ENCODE measurements around the gene METTL16.

Gene METTL16

GRCh38 chr17:2393954-2394749 lies 117.5 kb downstream of the METTL16 start:
- no peak for DNase-seq

- peak; percentile 90 for DNase-seq
Observed at GRCh38 chr17:2393174-2393953, 118.3 kb downstream of the METTL16 start.

GRCh38 chr17:2392252-2393173 lies 119.2 kb downstream of the METTL16 start:
- peak; percentile 95 for DNase-seq

- no peak for DNase-seq
Observed at GRCh38 chr17:2391597-2392251, 120.0 kb downstream of the METTL16 start.

GRCh38 chr17:2390199-2390836 lies 121.4 kb downstream of the METTL16 start:
- no peak for DNase-seq

- DNase-seq, result peak; percentile 26
Observed at GRCh38 chr17:2388683-2389055, 123.0 kb downstream of the METTL16 start.

GRCh38 chr17:2388020-2388682 lies 123.5 kb downstream of the METTL16 start:
- DNase-seq, result no peak

- DNase-seq, result no peak
Observed at GRCh38 chr17:2387086-2388019, 124.3 kb downstream of the METTL16 start.

GRCh38 chr17:2386400-2387085 lies 125.1 kb downstream of the METTL16 start:
- DNase-seq, result no peak

GRCh38 chr17:2385240-2386210 lies 126.2 kb downstream of the METTL16 start:
- no peak for DNase-seq

- no peak for DNase-seq
Observed at GRCh38 chr17:2384439-2385127, 127.1 kb downstream of the METTL16 start.

GRCh38 chr17:2383628-2384167 lies 128.0 kb downstream of the METTL16 start:
- peak; percentile 31 for DNase-seq

- peak; percentile 69 for DNase-seq
Observed at GRCh38 chr17:2380950-2381649, 130.6 kb downstream of the METTL16 start.

- DNase-seq, result peak; percentile 50
Observed at GRCh38 chr17:2380226-2380922, 131.3 kb downstream of the METTL16 start.

GRCh38 chr17:2379489-2380225 lies 132.0 kb downstream of the METTL16 start:
- DNase-seq, result no peak
